Kidney epithelial cell (primary cell): Measurements from ENCODE around the gene ANP32A. TPM values are rescaled to one million over a fixed set of nuclear protein-coding genes. Genes with fewer than 3 reads are reported as not detected.

Experiments
- DNase-seq: peaks from one replicate; pipeline ENCODE4 v3.0.0-alpha.2; 2010; ENCODE audit warnings: low read depth
- H3K27me3 ChIP-seq: 2 replicates; pipeline ENCODE4 v1.6.0; 2011; ENCODE audit warnings: low read length; ENCODE audit not compliant: control insufficient read depth, insufficient read depth
- H3K36me3 ChIP-seq: 2 replicates; pipeline ENCODE4 v1.5.1; 2011; ENCODE audit warnings: low read length; ENCODE audit not compliant: control insufficient read depth, insufficient read depth
- H3K4me3 ChIP-seq: 2 replicates; pipeline ENCODE4 v1.5.1; 2011; ENCODE audit warnings: low read depth, mild to moderate bottlenecking, control low read depth, low read length
- total RNA-seq: library from RNA; depleted of rRNA; stranded (reverse); fragments of >200 nt; gene quantifications from 2 replicates; pipeline ENCODE4 v1.2.3, GENCODE V29; 2015
- TF ChIP-seq, protein P1 (sequence below): IDR thresholded peaks from 2 replicates; pipeline ENCODE4 v1.5.1; 2011; ENCODE audit warnings: mild to moderate bottlenecking, moderate library complexity, low read length, control low read depth, inconsistent platforms; ENCODE audit not compliant: insufficient read depth, poor library complexity, severe bottlenecking

Gene ANP32A
- total RNA-seq, 1 donor from 2014 or later = 46.8 TPM

- TF ChIP-seq, protein P1, sequence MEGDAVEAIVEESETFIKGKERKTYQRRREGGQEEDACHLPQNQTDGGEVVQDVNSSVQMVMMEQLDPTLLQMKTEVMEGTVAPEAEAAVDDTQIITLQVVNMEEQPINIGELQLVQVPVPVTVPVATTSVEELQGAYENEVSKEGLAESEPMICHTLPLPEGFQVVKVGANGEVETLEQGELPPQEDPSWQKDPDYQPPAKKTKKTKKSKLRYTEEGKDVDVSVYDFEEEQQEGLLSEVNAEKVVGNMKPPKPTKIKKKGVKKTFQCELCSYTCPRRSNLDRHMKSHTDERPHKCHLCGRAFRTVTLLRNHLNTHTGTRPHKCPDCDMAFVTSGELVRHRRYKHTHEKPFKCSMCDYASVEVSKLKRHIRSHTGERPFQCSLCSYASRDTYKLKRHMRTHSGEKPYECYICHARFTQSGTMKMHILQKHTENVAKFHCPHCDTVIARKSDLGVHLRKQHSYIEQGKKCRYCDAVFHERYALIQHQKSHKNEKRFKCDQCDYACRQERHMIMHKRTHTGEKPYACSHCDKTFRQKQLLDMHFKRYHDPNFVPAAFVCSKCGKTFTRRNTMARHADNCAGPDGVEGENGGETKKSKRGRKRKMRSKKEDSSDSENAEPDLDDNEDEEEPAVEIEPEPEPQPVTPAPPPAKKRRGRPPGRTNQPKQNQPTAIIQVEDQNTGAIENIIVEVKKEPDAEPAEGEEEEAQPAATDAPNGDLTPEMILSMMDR = no peak
- no peak for DNase-seq
- H3K36me3 ChIP-seq = no peaks in the 10 kb centered on the region
These were observed 65.0 kb downstream of the ANP32A start for GRCh38 chr15:68755731-68756130.

DNA sequence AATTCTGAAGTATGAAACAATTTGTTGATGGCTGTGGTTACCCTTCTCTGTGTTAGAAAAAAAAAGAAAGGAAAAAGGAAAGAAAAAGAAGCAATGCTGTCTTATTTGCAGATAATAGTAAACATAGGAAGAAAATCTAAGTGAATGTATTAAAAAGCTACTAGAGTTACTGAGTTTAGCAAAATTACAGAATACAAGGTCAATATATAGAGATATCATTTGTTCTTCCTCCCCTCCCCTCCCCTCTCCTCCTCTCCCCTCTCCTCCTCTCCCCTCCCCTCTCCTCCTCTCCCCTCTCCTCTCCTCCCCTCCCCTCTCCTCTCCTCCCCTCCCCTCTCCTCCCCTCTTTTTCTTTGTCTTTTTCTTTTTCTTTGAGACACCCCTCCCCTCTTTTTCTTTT lies 69.1 kb downstream of the ANP32A start:
- no peaks in the 10 kb centered on the region for H3K36me3 ChIP-seq
- DNase-seq = no peak
- TF ChIP-seq, protein P1 = no peak
- H3K4me3 ChIP-seq = no peak overlapping the region
- H3K27me3 ChIP-seq = no peaks in the 10 kb centered on the region

More at GRCh38 chr15:68755731-68756130, 65.0 kb downstream of the ANP32A start:
- no peaks in the 10 kb centered on the region for H3K27me3 ChIP-seq
- no peak overlapping the region for H3K4me3 ChIP-seq

GRCh38 chr15:68749793-68750192 lies 70.9 kb downstream of the ANP32A start:
- Histone ChIP-seq H3K27me3 (no peaks in the 10 kb centered on the region), H3K4me3 (no peak overlapping the region), H3K36me3 (no peaks in the 10 kb centered on the region)
- TF ChIP-seq, protein P1 = no peak
- DNase-seq = no peak

DNA sequence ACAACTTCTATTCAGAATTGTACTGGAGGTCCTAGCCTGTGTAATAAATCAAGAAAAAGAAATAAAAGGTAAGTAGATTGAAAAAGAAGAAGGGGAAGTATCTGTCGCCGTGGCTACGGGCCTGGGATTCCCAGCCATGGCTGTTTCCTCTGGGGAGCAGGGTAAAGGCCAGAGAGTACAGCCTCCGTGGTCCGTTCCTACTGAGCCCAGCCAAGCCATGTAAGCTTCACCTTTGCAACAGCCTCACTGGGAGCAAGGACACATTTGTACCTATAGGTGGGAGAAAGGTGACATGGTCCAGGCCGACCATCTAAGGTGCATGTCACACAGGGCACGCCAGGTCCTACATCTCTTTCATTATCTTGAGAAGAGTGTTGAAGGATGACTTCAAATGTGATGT lies 71.3 kb downstream of the ANP32A start:
- no peak for DNase-seq
- Histone ChIP-seq H3K27me3 (no peaks in the 10 kb centered on the region), H3K36me3 (no peaks in the 10 kb centered on the region), H3K4me3 (no peak overlapping the region)
- TF ChIP-seq, protein P1 = no peak

DNA sequence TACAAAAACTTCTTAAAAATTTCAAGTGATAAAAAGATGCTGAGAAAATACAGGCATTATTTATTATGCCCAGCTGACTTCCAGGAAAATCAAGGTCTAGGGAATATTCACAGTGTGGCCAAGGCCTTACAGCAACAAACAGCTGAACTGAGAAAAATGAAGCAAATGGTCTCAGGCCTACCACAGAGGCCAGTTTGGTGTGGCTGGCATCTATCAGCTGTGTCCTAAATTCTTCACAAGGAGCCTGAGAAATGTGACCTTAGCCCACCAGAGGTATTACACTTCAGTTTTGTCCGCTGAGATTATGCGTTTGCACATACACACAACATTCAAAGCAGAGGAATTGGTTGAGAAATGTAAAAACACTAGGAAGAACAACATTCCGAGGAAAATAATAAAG lies 77.4 kb downstream of the ANP32A start:
- Histone ChIP-seq H3K36me3 (no peaks in the 10 kb centered on the region), H3K4me3 (no peak overlapping the region), H3K27me3 (no peaks in the 10 kb centered on the region)
- TF ChIP-seq, protein P1 = no peak
- DNase-seq = no peak

DNA sequence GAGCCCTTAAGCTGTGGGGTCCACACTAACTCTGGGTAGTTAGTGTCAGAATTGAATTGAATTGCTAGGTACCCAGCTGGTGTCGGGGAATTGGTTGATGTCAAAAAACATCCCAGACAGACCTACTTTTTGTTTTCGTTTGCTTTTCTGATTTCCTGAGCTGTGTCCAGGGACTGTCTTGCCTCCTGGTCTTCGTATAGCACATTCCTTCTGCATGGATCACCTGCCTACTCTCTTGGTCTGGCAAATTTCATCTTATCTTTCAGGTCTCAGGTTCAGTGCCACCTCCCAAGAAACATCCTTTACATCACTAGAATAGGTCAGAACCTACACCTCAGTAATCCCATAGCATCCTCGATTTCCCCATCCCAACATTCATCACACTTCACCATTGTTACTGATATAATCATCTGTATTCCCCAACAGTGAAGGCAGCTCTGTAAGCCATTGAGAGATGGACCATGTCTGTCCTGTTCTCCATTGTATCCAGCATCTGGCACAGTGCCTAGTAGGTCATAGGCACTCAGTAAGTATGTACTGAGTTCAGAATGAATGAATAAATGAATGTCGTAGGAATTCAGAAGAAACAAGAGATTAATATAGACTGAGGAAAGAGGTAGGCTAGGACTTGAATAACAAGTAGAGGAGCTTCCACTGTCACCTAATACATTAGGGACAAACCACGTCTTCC lies 81.2 kb downstream of the ANP32A start:
- no peak for DNase-seq
- Histone ChIP-seq H3K4me3 (no peak overlapping the region), H3K36me3 (no peaks in the 10 kb centered on the region), H3K27me3 (no peaks in the 10 kb centered on the region)
- TF ChIP-seq, protein P1 = no peak
